Left lung (tissue), 10 donors: ENCODE measurements around the gene C9orf50. TPM values are rescaled to one million over a fixed set of nuclear protein-coding genes. Genes with fewer than 3 reads are reported as not detected.
A peak's percentile ranks its signal among the peaks of the same experiment; 100 is the strongest.

Experiments used
- ATAC-seq: fragments of 200-7000 bp; cut with Tn5 transposase; one replicate; pipeline ENCODE4 v1.9.1; 2020; ENCODE audit warnings: moderate library complexity
- DNase-seq, 4 donors: peaks; one replicate each; pipeline ENCODE4 v3.0.0-alpha.2; 2013 to 2020
- H3K27ac ChIP-seq, 2 donors: fragments of 200-600 bp; sonication (generic) in 1 of 2; one replicate each; pipeline versions ENCODE4 v1.5.0 to v1.8.0; 2020 to 2021
- H3K27me3 ChIP-seq, 2 donors: fragments of 200-600 bp; sonication (generic) in 1 of 2; one replicate each; pipeline versions ENCODE4 v1.5.0 to v1.8.0; 2020 to 2021
- H3K36me3 ChIP-seq, 2 donors: fragments of 200-600 bp; sonication (generic) in 1 of 2; one replicate each; pipeline versions ENCODE4 v1.5.0 to v1.8.0; 2020 to 2021
- H3K4me1 ChIP-seq, 2 donors: fragments of 200-600 bp; one replicate each; pipeline ENCODE4 v1.8.0; 2021
- H3K4me3 ChIP-seq, 2 donors: fragments of 200-600 bp; sonication (generic) in 1 of 2; one replicate each; pipeline versions ENCODE4 v1.5.0 to v1.8.0; 2020 to 2021; ENCODE audit warnings: mild to moderate bottlenecking in 1 of 2
- H3K9me3 ChIP-seq, 2 donors: fragments of 200-600 bp; sonication (generic) in 1 of 2; one replicate each; pipeline versions ENCODE4 v1.5.0 to v1.8.0; 2020 to 2021
- intact Hi-C, 2 donors: fragments of 100-400 bp; cut with DNase I; formaldehyde crosslinking; loops; one replicate each; pipeline versions ENCODE4 v1.11.2 to v1.14.2; 2022
- polyA plus RNA-seq, 6 donors: library from polyadenylated mRNA; unstranded; fragments of 120-200 nt; gene quantifications; one replicate each; pipeline ENCODE4 v1.2.1, GENCODE V29; 2013; ENCODE audit not compliant: insufficient read length in 6 of 6
- total RNA-seq, 2 donors: library from RNA; stranded (reverse); fragmentation: NEBNext Ultra II Directional; extraction: Animal tissue kit (Norgen Biotek cat#: 25700); gene quantifications; one replicate each; pipeline ENCODE4 v1.2.1, GENCODE V29; 2021
- TF ChIP-seq, protein P1 (sequence below), 2 donors: fragments of 200-600 bp; sonication (generic) in 1 of 2; IDR thresholded peaks; one replicate each; pipeline versions ENCODE4 v1.5.0 to v1.8.0; 2021; ENCODE audit warnings: antibody characterized with exemption in 2 of 2
- donor health status: DM: no; HTN: yes; CAD: no.
- donor health status: DM: no; HTN: no; CAD: no.

The C9orf50 gene
- total and polyA plus RNA-seq, 8 donors: 0.18 to 0.51 (median 0.44) TPM; not detected in 2

- TF ChIP-seq, protein P1, sequence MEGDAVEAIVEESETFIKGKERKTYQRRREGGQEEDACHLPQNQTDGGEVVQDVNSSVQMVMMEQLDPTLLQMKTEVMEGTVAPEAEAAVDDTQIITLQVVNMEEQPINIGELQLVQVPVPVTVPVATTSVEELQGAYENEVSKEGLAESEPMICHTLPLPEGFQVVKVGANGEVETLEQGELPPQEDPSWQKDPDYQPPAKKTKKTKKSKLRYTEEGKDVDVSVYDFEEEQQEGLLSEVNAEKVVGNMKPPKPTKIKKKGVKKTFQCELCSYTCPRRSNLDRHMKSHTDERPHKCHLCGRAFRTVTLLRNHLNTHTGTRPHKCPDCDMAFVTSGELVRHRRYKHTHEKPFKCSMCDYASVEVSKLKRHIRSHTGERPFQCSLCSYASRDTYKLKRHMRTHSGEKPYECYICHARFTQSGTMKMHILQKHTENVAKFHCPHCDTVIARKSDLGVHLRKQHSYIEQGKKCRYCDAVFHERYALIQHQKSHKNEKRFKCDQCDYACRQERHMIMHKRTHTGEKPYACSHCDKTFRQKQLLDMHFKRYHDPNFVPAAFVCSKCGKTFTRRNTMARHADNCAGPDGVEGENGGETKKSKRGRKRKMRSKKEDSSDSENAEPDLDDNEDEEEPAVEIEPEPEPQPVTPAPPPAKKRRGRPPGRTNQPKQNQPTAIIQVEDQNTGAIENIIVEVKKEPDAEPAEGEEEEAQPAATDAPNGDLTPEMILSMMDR (IDR thresholded peaks at IDR 0.05): no peak
- intact Hi-C loops: loop anchor here in 1 of 2 donors (10.0 kb wide), 1 partner anchor 162 kb away; no protein-coding TSS in a partner anchor
- no peaks in the 10 kb centered on the region for H3K9me3 ChIP-seq
- H3K27me3 ChIP-seq: no peaks in the 10 kb centered on the region
- H3K27ac ChIP-seq: no peak overlapping the region
- peak in 1 of 4 donors; percentile 47 for DNase-seq
- peaks cover 0 to 66% of the 10 kb centered on the region in 2 donors for H3K36me3 ChIP-seq
- H3K4me1 ChIP-seq: peaks cover 8 to 47% of the 10 kb centered on the region in 2 donors
- no peak overlapping the region for H3K4me3 ChIP-seq
- no peak for ATAC-seq
Measured at GRCh38 chr9:129632460-129632859, 11.6 kb upstream of the C9orf50 start.

DNA sequence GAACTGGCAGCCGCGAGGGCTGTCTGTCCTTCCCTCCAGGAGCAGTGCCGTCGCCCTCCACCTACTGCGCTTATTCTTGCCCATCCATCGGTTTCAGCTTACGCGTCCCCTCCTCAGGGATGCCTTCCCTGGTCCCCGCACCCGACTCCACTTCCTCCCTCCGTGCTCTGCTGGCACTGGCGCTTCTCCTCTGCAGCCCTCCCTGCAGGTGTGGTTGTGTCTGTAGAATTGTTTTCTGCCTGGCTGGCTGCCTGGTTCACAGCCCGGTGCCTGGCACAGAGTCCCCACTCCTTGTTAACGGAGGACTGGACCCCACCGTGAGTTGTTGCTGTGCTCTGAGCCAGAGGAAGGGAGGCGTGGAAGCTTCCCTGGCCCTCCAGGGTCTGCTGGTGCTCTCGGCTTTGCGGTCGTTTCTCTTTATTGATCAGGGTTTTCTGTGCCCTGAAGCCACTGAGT is 10.8 kb upstream of the C9orf50 start:
- DNase-seq: peak in 1 of 4 donors; percentile 61
- H3K36me3 ChIP-seq: peaks cover 0 to 58% of the 10 kb centered on the region in 2 donors
- no peaks in the 10 kb centered on the region for H3K27me3 ChIP-seq
- no peaks in the 10 kb centered on the region for H3K9me3 ChIP-seq
- H3K4me1 ChIP-seq: peaks cover 14 to 48% of the 10 kb centered on the region in 2 donors
- no peak overlapping the region for H3K27ac ChIP-seq
- H3K4me3 ChIP-seq: no peak overlapping the region
- TF ChIP-seq, protein P1 (IDR thresholded peaks at IDR 0.05): no peak
- ATAC-seq: no peak
- intact Hi-C loops: loop anchor here in 1 of 2 donors (10.0 kb wide), 1 partner anchor 163 kb away; no protein-coding TSS in a partner anchor

GRCh38 chr9:129630967-129631673 is 10.2 kb upstream of the C9orf50 start:
- TF ChIP-seq, protein P1 (IDR thresholded peaks at IDR 0.05): no peak
- no peaks in the 10 kb centered on the region for H3K27me3 ChIP-seq
- intact Hi-C loops: loop anchor here in 1 of 2 donors (10.0 kb wide), 1 partner anchor 164 kb away; no protein-coding TSS in a partner anchor
- H3K9me3 ChIP-seq: no peaks in the 10 kb centered on the region
- DNase-seq (peak in 1 of 4 donors; percentile 47), ATAC-seq (no peak)
- H3K36me3 ChIP-seq: peaks cover 0 to 53% of the 10 kb centered on the region in 2 donors
- peaks cover 14 to 48% of the 10 kb centered on the region in 2 donors for H3K4me1 ChIP-seq
- H3K27ac ChIP-seq: no peak overlapping the region
- no peak overlapping the region for H3K4me3 ChIP-seq

DNA sequence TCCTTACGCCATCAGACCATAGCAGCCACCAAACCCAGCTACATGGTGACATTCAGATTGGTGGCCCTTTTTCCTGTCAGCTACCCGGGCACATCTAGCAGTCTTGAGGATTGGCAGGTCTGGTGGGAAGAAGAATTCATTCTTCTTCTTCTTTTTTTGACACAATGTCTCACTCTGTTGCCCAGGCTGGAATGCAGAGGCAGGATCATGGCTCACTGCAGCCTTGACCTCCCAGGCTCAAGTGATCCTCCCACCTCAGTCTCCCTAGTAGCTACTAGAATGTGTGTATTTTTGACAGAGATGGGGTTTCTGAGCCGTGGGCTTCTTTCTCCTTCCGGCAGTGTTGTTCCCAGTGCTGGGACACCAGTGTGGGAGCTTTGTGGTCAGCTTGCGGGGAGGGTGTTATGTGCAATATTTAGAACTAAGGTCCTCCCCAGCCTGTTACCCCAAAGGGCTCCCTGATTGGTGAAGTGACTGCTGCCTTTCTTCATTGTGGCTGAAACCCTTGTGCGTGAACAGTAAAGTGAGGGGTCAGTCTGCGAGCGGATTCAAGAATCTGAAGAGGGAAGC is 8.4 kb upstream of the C9orf50 start:
- Histone ChIP-seq H3K4me1 (peaks cover 22 to 65% of the 10 kb centered on the region in 2 donors), H3K27ac (no peak overlapping the region), H3K36me3 (peaks cover 0 to 35% of the 10 kb centered on the region in 2 donors), H3K4me3 (no peak overlapping the region), H3K27me3 (no peaks in the 10 kb centered on the region), H3K9me3 (no peaks in the 10 kb centered on the region)
- intact Hi-C loops: no loop called here
- TF ChIP-seq, protein P1 (IDR thresholded peaks at IDR 0.05): no peak
- ATAC-seq (no peak), DNase-seq (no peak)

DNA sequence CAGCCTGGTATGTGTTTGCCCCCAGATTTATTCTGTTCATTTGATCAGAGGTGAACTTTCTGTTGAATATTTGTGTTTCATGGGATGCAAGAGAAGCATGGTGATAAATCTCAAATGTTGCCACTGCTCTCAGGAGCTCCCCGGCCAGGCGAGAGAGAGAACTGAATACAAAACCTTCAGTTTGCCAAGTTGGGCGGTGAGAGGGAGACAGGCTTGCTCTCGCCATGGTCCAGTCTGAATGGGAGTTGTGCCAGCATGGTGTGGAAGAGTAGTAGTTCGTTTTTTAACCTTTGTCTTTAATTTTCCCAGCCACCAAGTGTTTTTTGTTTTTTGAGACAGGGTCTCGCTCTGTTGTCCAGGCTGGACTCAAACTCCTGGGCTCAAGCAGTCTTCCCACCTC is 7.8 kb upstream of the C9orf50 start:
- Histone ChIP-seq H3K27me3 (no peaks in the 10 kb centered on the region), H3K4me3 (no peak overlapping the region), H3K9me3 (no peaks in the 10 kb centered on the region), H3K4me1 (peaks cover 22 to 71% of the 10 kb centered on the region in 2 donors), H3K36me3 (peaks cover 0 to 28% of the 10 kb centered on the region in 2 donors), H3K27ac (no peak overlapping the region)
- intact Hi-C loops: no loop called here
- DNase-seq: no peak
- TF ChIP-seq, protein P1 (IDR thresholded peaks at IDR 0.05): no peak
- no peak for ATAC-seq
